Stimulated activated CD4-positive, alpha-beta T cell treated with anti-CD3 and anti-CD28 coated beads, TNF-alpha, amount 100 ng/mL, for 4 hours (primary cell): ENCODE measurements around the gene EEF1AKMT1.
"Not testable (repeated sequence)": the region's sequence is repeated elsewhere in the genome, so short reads cannot be mapped to it uniquely, and the experiment has no call there.

Experiments used
- DNase-seq, 3 experiments: peaks; one replicate each; pipeline ENCODE4 v3.0.0-alpha.2; 2020; ENCODE audit warnings: low read depth in 3 of 3

Gene EEF1AKMT1

GRCh38 chr13:20699715-20700114 is 74.0 kb downstream of the EEF1AKMT1 start:
- no peak for DNase-seq

- no peak for DNase-seq
These were observed 77.7 kb downstream of the EEF1AKMT1 start for GRCh38 chr13:20696073-20696472.

GRCh38 chr13:20691616-20692015 is 82.1 kb downstream of the EEF1AKMT1 start:
- no peak for DNase-seq

GRCh38 chr13:20689291-20689690 is 84.5 kb downstream of the EEF1AKMT1 start:
- DNase-seq: no peak

- no peak for DNase-seq
These were observed 86.7 kb downstream of the EEF1AKMT1 start for GRCh38 chr13:20686863-20687579.

GRCh38 chr13:20686167-20686566 is 87.6 kb downstream of the EEF1AKMT1 start:
- no peak for DNase-seq

- DNase-seq: no peak
These were observed 88.7 kb downstream of the EEF1AKMT1 start for GRCh38 chr13:20685092-20685491.

GRCh38 chr13:20684546-20684945 is 89.2 kb downstream of the EEF1AKMT1 start:
- DNase-seq: no peak

GRCh38 chr13:20684041-20684440 is 89.7 kb downstream of the EEF1AKMT1 start:
- no peak for DNase-seq

- no peak for DNase-seq
These were observed 91.7 kb downstream of the EEF1AKMT1 start for GRCh38 chr13:20682061-20682460.

GRCh38 chr13:20681481-20681880 is 92.3 kb downstream of the EEF1AKMT1 start:
- not testable (repeated sequence) for DNase-seq

GRCh38 chr13:20680416-20681080 is 93.2 kb downstream of the EEF1AKMT1 start:
- no peak for DNase-seq

- no peak for DNase-seq
These were observed 93.9 kb downstream of the EEF1AKMT1 start for GRCh38 chr13:20679879-20680278.
